Neuron (in vitro differentiated cells): ENCODE data around the gene HSPG2.
"Not testable (repeated sequence)": the region's sequence is repeated elsewhere in the genome, so short reads cannot be mapped to it uniquely, and the experiment has no call there.

Experiments used
- H2AFZ ChIP-seq: one replicate; pipeline ENCODE4 v1.6.1; 2013; ENCODE audit warnings: low read depth, mild to moderate bottlenecking, inconsistent platforms, low read length, moderate library complexity
- H3K27me3 ChIP-seq: one replicate; pipeline ENCODE4 v1.6.1; 2013; ENCODE audit warnings: low read length; ENCODE audit not compliant: insufficient read depth
- H3K36me3 ChIP-seq: one replicate; pipeline ENCODE4 v1.6.1; 2013; ENCODE audit warnings: low read length; ENCODE audit not compliant: insufficient read depth
- H3K4me1 ChIP-seq: one replicate; pipeline ENCODE4 v1.6.1; 2013; ENCODE audit warnings: low read length; ENCODE audit not compliant: insufficient read depth
- H3K4me3 ChIP-seq: 2 replicates; pipeline ENCODE4 v1.5.1; 2013; ENCODE audit warnings: mild to moderate bottlenecking, low read length, moderate library complexity
- H3K9me3 ChIP-seq: one replicate; pipeline ENCODE4 v1.6.1; 2013; ENCODE audit warnings: low read length

Gene HSPG2

DNA sequence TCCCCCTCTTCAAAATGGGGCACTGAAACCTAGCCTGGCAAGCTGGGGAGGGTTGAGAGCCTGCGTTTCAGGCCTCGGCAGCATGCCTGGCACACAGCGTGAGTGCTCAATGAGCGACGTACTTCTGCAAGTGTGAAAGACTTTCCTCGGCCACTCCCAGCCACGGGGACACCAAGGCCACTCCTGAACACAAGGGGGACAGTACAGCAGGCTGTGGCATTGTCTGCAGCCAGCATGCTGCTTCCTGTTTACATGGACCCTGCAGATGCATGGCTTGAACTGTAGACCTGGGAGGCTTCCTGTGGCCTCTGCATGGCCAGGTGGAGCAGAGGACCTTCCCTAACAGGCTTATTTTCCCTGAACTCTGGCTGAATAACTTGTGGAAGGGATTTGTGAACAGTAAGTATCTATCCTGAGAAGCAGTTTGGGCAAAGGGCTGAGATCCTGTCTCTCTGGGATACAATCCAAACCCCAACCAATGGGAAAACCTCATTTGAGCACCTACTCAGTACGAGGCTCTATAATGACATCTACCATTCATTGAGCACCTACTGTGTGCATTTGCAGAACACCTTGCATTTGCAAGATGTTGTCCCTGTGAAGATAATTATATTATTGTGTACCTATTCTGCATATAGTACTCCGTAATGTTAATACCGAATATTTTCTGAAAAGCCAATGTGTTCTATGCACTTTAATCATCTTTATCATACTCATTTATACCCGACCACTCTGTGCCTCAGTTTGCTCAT lies 9.9 kb upstream of the HSPG2 start:
- H3K4me1 ChIP-seq: peaks cover 12% of the 10 kb centered on the region
- no peak overlapping the region for H2AFZ ChIP-seq
- no peaks in the 10 kb centered on the region for H3K36me3 ChIP-seq
- no peak overlapping the region for H3K4me3 ChIP-seq
- H3K27me3 ChIP-seq: peaks cover 5% of the 10 kb centered on the region
- H3K9me3 ChIP-seq: peaks cover 2% of the 10 kb centered on the region

GRCh38 chr1:21944733-21945073 lies 7.6 kb upstream of the HSPG2 start:
- H3K27me3 ChIP-seq: no peaks in the 10 kb centered on the region
- H3K4me1 ChIP-seq: peaks cover 14% of the 10 kb centered on the region

DNA sequence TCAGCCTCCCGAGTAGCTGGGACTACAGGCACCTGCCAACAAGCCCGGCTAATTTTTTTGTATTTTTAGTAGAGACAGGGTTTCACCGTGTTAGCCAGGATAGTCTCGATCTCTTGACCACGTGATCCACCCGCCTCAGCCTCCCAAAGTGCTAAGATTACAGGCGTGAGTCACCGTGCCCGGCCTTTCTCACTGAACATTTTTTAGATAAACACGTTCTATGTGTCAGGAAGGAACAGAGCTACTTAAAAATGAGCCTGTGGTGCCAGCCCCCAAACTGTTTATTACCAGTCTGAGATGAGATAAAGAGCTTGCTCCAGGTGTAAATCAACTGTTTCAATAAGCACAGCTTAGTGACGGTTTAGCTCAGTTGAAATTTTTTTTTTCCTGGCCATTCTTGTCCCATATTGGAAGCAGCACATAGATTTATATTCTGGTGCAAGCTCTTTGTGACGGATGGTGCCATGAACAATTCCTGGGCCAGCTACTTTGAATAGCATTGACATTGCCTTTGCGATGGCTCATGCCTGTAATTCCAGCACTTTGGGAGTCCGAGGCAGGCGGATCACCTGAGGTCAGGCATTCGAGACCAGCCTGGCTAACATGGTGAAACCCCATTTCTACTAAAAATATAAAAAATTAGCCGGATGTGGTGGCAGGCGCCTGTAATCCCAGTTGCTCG lies 6.0 kb upstream of the HSPG2 start:
- H3K36me3 ChIP-seq, H3K27me3 ChIP-seq, H2AFZ ChIP-seq, H3K4me3 ChIP-seq, H3K9me3 ChIP-seq: not testable (repeated sequence)
- H3K4me1 ChIP-seq: peaks cover 20% of the 10 kb centered on the region

More at GRCh38 chr1:21944733-21945073, 7.6 kb upstream of the HSPG2 start:
- H3K9me3 ChIP-seq: peaks cover 2% of the 10 kb centered on the region
- H3K36me3 ChIP-seq: no peaks in the 10 kb centered on the region
- no peak overlapping the region for H2AFZ ChIP-seq
- H3K4me3 ChIP-seq: no peak overlapping the region

DNA sequence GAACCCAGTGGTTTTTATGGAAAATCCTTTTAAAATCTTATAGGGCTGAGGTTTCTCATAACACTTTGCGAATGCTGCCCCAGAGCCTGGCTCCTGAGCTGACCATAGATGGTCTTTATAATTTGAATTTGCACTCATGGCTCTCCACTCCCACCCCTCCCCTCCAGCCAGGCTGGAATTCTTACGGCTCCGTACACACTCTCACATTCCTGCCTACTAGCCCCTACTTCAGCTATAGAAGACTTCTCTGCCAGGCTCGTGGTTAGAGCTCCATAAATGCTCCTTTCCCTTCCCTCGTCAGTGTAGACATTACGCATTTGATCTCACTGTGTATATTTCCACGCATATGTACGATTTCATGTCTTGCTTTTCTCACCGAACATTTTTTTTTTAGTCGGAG lies 5.4 kb upstream of the HSPG2 start:
- H3K36me3 ChIP-seq: no peaks in the 10 kb centered on the region

GRCh38 chr1:21941370-21941769 lies 4.3 kb upstream of the HSPG2 start:
- no peaks in the 10 kb centered on the region for H3K36me3 ChIP-seq
- H3K4me3 ChIP-seq: no peak overlapping the region
- peaks cover 25% of the 10 kb centered on the region for H3K4me1 ChIP-seq
- H2AFZ ChIP-seq: no peak overlapping the region
- H3K27me3 ChIP-seq: no peaks in the 10 kb centered on the region
- H3K9me3 ChIP-seq: no peaks in the 10 kb centered on the region

More for the DNA sequence above, 5.4 kb upstream of the HSPG2 start:
- no peak overlapping the region for H3K4me3 ChIP-seq
- no peaks in the 10 kb centered on the region for H3K27me3 ChIP-seq
- peaks cover 25% of the 10 kb centered on the region for H3K4me1 ChIP-seq
- no peak overlapping the region for H2AFZ ChIP-seq
- no peaks in the 10 kb centered on the region for H3K9me3 ChIP-seq

DNA sequence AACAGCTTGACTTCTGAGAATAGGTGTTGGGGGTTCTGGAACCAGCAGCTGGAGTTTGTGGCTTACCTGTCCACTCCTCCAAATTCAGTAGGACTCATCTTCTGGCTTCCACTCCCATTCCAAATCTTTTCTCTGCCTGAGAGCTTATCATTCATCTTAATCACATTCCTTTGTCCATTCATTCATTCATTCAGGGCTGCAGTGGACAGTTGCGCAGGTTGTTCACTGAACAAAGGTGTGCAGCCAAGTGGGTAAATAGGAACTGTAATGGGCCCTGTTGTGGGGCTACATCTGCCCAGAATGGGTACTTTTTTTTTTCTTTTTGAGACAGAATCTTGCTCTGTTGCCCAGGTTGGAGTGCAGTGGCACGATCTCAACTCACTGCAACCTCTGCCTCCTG lies 3.4 kb upstream of the HSPG2 start:
- H3K4me3 ChIP-seq: no peak overlapping the region
- no peak overlapping the region for H2AFZ ChIP-seq
- H3K4me1 ChIP-seq: peaks cover 32% of the 10 kb centered on the region
- H3K36me3 ChIP-seq: no peaks in the 10 kb centered on the region
- no peaks in the 10 kb centered on the region for H3K27me3 ChIP-seq
- H3K9me3 ChIP-seq: no peaks in the 10 kb centered on the region

- peaks cover 36% of the 10 kb centered on the region for H3K4me1 ChIP-seq
- no peaks in the 10 kb centered on the region for H3K9me3 ChIP-seq
- no peaks in the 10 kb centered on the region for H3K36me3 ChIP-seq
- no peak overlapping the region for H3K4me3 ChIP-seq
- no peaks in the 10 kb centered on the region for H3K27me3 ChIP-seq
- H2AFZ ChIP-seq: no peak overlapping the region
Measured at GRCh38 chr1:21939650-21940374, 2.7 kb upstream of the HSPG2 start.

DNA sequence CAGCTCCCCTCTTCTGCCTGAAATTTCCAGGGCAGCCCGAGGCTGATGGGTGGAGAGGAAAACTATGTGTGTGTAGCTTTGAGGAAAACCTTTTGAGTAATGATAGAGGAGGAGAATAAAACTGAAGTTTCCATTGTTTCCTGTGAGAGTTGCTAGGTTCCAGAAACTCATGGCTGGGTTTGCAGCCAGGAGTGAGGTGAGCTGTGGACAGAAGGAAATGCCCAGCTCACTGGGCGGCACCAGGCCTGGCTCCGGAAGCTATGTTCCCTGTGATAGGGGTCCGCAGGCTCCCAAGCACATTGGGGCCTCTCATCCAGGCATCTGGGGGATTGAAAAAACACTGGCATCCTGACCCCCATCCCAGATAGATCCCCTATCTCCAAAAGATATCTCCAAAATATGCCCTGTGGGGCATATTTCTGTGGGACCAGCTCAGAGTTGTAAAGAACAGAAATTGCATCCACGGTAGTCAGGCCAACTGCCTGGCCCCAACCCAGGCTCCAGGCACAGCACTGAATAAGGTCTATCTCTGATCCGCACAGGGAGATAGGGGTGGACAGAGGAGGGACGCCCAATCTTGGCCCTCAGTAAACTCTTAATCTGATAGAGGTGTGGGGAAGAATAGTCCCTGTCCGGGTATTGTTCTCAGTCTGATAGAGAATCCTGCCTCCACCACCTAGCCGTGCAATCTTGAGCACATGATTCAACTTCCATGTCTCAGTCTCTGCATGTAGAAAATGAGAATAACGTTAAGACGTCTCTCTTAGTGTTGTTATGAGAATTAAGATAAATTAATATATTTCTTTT lies 1.8 kb upstream of the HSPG2 start:
- Histone ChIP-seq H3K27me3 (no peaks in the 10 kb centered on the region), H2AFZ (no peak overlapping the region), H3K9me3 (no peaks in the 10 kb centered on the region), H3K36me3 (no peaks in the 10 kb centered on the region), H3K4me3 (no peak overlapping the region), H3K4me1 (peaks cover 28% of the 10 kb centered on the region)

GRCh38 chr1:21937372-21938121 lies 437 bp upstream of the HSPG2 start:
- H2AFZ ChIP-seq: peak overlapping the region; percentile 53
- peaks cover 30% of the 10 kb centered on the region for H3K4me1 ChIP-seq

GRCh38 chr1:21936366-21937031 lies 611 bp downstream of the HSPG2 start:
- Histone ChIP-seq H3K4me3 (peak overlapping the region; percentile 47), H3K4me1 (peaks cover 32% of the 10 kb centered on the region), H3K9me3 (no peaks in the 10 kb centered on the region), H3K27me3 (no peaks in the 10 kb centered on the region), H2AFZ (no peak overlapping the region), H3K36me3 (no peaks in the 10 kb centered on the region)

More at GRCh38 chr1:21937372-21938121, 437 bp upstream of the HSPG2 start:
- Histone ChIP-seq H3K4me3 (peak overlapping the region; percentile 46), H3K9me3 (no peaks in the 10 kb centered on the region), H3K27me3 (no peaks in the 10 kb centered on the region), H3K36me3 (no peaks in the 10 kb centered on the region)

GRCh38 chr1:21935891-21936365 lies 1.2 kb downstream of the HSPG2 start:
- H3K9me3 ChIP-seq: no peaks in the 10 kb centered on the region

DNA sequence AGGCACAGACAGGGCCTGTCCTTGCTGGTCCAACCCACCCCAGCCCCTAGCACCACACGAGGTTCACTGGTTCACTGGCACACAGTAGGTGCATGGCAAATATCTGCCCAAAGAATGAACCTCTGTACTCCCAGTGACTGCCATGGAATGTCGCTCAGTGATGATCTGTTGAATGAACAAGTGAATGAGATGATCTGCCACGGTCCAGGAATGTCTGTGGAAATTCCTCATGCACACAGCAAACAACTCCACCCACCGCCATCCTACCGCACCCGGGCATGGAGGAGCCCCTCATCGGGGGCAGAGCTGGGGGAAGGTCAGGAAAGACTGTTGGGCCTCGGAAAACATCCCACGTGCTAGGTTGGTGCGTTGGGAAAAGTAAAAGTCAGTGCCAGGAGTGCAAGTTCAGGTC lies 1.7 kb downstream of the HSPG2 start:
- no peaks in the 10 kb centered on the region for H3K27me3 ChIP-seq
- H3K4me1 ChIP-seq: peaks cover 33% of the 10 kb centered on the region
- no peaks in the 10 kb centered on the region for H3K9me3 ChIP-seq
- H3K36me3 ChIP-seq: no peaks in the 10 kb centered on the region
- no peak overlapping the region for H3K4me3 ChIP-seq
- H2AFZ ChIP-seq: no peak overlapping the region

More at GRCh38 chr1:21935891-21936365, 1.2 kb downstream of the HSPG2 start:
- Histone ChIP-seq H3K4me1 (peaks cover 33% of the 10 kb centered on the region), H3K27me3 (no peaks in the 10 kb centered on the region), H2AFZ (no peak overlapping the region), H3K4me3 (peak overlapping the region; percentile 47), H3K36me3 (no peaks in the 10 kb centered on the region)
